GM23338 (cell line): Measurements from ENCODE around the gene SH3GL3.

Experiments used
- CREB1 ChIP-seq: fragments of 250-450 bp; sonication (Bioruptor Pico); IDR thresholded peaks from 2 replicates; pipeline ENCODE4 v1.5.0; 2020; ENCODE audit warnings: low read depth, mild to moderate bottlenecking, moderate library complexity
- CTCF ChIP-seq, 2 experiments: fragments of 200-600 bp in 1 of 2; sonication (generic) in 1 of 2; conservative IDR thresholded peaks; 2 replicates each; pipeline versions ENCODE4 v1.5.1 to v1.6.1; 2016 to 2017; ENCODE audit warnings: antibody characterized with exemption in 2 of 2, low read depth in 2 of 2, mild to moderate bottlenecking in 2 of 2, moderate library complexity in 1 of 2
- EZH2 ChIP-seq: fragments of 200-600 bp; sonication (generic); IDR thresholded peaks from one replicate; pipeline ENCODE4 v1.8.0; 2017; ENCODE audit warnings: antibody characterized with exemption, mild to moderate bottlenecking, low read depth; ENCODE audit not compliant: unreplicated experiment

GRCh38 chr15:83656943-83657528 lies 209.9 kb downstream of the SH3GL3 start:
- no peak for TF ChIP-seq CTCF (conservative IDR thresholded peaks at IDR 0.05; ENCODE audit: low read depth in 2 of 2)
- no peak for TF ChIP-seq CREB1 (CRISPR knock-in tag)
- no peak for TF ChIP-seq EZH2
